GM12864 (cell line): ENCODE measurements around the gene RAP1B.
A peak's percentile ranks its signal among the peaks of the same experiment; 100 is the strongest.
"Not testable (repeated sequence)": the region's sequence is repeated elsewhere in the genome, so short reads cannot be mapped to it uniquely, and the experiment has no call there.

Experiments
- DNase-seq: peaks from one replicate; pipeline ENCODE4 v3.0.0-alpha.2; 2011; ENCODE audit warnings: low read depth
- H3K4me3 ChIP-seq: 2 replicates; pipeline ENCODE4 v1.5.1; 2011; ENCODE audit warnings: mild to moderate bottlenecking, low read depth, low read length, control low read depth
- TF ChIP-seq, protein P1 (sequence below): IDR thresholded peaks from 2 replicates; pipeline ENCODE4 v1.5.1; 2011; ENCODE audit warnings: low read depth, mild to moderate bottlenecking, moderate library complexity, low read length, control low read depth, inconsistent platforms; ENCODE audit errors: missing control alignments

Gene RAP1B

DNA sequence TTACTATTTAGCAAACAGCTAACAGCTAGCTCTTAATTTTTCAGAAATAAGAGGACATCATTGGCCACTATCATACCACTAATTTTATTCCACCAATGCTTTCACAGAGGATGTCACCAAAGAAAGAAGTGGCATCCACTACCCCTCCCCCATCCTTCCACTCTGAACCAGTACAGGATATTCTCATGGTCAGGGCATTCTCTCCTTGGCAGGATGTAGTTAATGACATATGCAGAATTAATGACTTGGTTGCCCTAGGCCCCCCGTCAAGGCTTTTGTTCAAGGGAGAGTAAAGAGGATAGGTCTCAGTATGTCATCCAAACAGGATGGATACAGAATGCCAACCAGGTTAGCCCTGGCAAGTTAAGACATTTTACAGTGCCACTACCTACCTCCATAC lies 57.2 kb downstream of the RAP1B start:
- TF ChIP-seq, protein P1, sequence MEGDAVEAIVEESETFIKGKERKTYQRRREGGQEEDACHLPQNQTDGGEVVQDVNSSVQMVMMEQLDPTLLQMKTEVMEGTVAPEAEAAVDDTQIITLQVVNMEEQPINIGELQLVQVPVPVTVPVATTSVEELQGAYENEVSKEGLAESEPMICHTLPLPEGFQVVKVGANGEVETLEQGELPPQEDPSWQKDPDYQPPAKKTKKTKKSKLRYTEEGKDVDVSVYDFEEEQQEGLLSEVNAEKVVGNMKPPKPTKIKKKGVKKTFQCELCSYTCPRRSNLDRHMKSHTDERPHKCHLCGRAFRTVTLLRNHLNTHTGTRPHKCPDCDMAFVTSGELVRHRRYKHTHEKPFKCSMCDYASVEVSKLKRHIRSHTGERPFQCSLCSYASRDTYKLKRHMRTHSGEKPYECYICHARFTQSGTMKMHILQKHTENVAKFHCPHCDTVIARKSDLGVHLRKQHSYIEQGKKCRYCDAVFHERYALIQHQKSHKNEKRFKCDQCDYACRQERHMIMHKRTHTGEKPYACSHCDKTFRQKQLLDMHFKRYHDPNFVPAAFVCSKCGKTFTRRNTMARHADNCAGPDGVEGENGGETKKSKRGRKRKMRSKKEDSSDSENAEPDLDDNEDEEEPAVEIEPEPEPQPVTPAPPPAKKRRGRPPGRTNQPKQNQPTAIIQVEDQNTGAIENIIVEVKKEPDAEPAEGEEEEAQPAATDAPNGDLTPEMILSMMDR, result no peak
- H3K4me3 ChIP-seq, result no peak overlapping the region
- DNase-seq, result no peak

- no peak overlapping the region for H3K4me3 ChIP-seq
- TF ChIP-seq, protein P1, result no peak
- no peak for DNase-seq
Observed at GRCh38 chr12:68671179-68671578, 60.5 kb downstream of the RAP1B start.

DNA sequence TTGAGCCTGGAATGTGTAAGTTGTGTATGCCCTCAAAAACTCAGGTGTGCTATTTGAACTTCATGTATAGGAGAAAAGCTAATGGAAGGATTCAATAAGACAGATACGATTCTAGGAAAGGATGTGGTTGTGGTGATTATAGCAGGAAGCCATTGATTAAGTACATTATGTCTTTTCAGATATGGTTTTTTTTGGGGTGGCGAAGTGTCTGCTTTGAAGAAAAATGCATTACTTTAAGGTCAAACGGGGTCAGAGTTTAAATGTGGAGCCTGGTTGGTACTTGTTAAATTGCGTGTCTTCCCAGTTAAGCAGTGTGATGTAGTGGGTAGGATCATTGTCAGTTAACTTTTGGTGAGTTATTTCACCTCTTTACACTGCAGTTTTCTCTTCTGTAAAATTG lies 63.1 kb downstream of the RAP1B start:
- TF ChIP-seq, protein P1, result no peak
- DNase-seq, result no peak
- no peak overlapping the region for H3K4me3 ChIP-seq

GRCh38 chr12:68674376-68674775 lies 63.7 kb downstream of the RAP1B start:
- H3K4me3 ChIP-seq, result no peak overlapping the region
- DNase-seq, result no peak
- TF ChIP-seq, protein P1, result no peak

DNA sequence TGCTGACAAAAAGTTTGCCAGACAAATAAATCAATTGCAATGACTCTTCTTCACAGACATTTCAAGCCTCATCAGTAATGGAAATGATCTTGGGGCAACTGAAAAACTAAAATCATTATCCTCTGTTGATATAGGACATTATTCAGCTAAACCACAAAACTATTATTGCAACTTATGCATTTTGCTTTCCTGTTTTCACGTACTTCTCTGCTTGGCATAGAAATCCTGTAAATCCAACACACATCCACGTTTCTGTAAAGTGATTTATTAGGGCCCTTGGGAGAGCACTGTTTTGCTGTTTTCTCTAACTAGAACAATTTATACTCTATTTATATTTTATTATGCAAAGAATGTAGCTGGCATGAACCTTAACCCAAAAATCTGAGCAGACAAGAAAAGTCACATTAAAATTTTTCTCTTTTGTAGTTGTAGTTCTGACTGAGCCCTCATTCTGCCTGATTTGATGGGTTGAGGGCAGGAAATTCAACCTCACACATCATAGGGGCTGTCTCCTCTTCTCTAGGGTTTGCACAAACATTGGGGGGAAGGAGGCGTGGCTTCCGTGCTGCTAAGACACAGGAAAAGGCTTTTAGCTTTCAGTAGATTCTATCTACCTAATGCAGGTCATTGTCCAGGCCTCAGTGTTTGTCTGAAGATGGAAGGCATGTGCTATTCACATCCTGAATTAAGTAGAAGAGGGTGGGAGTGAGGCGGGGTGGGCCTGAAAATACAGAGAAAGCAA lies 64.6 kb downstream of the RAP1B start:
- DNase-seq, result no peak
- TF ChIP-seq, protein P1, result no peak
- no peak overlapping the region for H3K4me3 ChIP-seq

DNA sequence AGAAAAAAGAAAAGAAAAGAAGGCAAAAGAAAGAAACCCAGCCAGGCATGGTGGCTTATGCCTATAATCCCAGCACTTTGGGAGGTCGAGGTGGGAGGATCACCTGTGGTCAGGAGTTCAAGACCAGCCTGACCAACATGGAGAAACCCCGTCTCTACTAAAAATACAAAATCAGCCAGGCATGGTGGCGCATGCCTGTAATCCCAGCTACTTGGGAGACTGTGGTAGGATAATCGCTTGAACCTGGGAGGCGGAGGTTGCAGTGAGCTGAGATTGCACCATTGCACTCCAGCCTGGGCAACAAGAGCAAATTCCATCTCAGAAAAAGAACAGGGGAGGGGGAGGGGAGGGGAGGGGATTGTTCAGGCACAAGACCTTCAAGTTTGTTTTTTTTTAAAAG lies 66.2 kb downstream of the RAP1B start:
- H3K4me3 ChIP-seq, DNase-seq: not testable (repeated sequence)

DNA sequence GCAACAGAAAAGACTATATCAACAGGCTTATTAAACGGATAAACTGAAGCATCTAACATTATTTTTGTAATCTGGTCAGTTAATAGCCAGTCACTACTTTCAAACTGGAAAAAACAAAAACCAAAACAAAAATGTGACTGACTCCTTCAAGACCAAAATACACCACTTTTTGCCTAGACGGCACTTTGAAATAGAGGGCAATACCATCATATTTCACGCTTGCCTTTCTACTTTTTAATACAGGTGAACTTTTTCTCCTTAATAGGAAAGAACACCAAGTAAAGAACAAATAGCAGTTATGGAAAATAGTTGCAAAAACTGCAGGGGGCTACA lies 75.5 kb downstream of the RAP1B start:
- TF ChIP-seq, protein P1, result no peak
- DNase-seq, result no peak

More for the DNA sequence above, 75.5 kb downstream of the RAP1B start:
- peak overlapping the region; percentile 98 for H3K4me3 ChIP-seq
